GM21717 (cell line): Measurements from ENCODE around the gene LMAN2.
"Not testable (repeated sequence)": the region's sequence is repeated elsewhere in the genome, so short reads cannot be mapped to it uniquely, and the experiment has no call there.

Experiments used
- ATAC-seq: cut with Tn5 transposase; IDR thresholded peaks from one replicate; pipeline ENCODE4 v1.9.1; 2021; ENCODE audit warnings: mild to moderate bottlenecking, moderate library complexity; ENCODE audit not compliant: unreplicated experiment

The LMAN2 gene

GRCh38 chr5:177349762-177350161, 1.7 kb downstream of the LMAN2 start:
- ATAC-seq: no peak

GRCh38 chr5:177349362-177349647, 2.2 kb downstream of the LMAN2 start:
- no peak for ATAC-seq

- no peak for ATAC-seq
Measured at GRCh38 chr5:177347699-177348098, 3.8 kb downstream of the LMAN2 start.

GRCh38 chr5:177346820-177347219, 4.6 kb downstream of the LMAN2 start:
- no peak for ATAC-seq

GRCh38 chr5:177344891-177345290, 6.6 kb downstream of the LMAN2 start:
- ATAC-seq: no peak

GRCh38 chr5:177343777-177344176, 7.7 kb downstream of the LMAN2 start:
- no peak for ATAC-seq

- not testable (repeated sequence) for ATAC-seq
Measured at GRCh38 chr5:177343000-177343399, 8.5 kb downstream of the LMAN2 start.

- ATAC-seq: no peak
Measured at GRCh38 chr5:177339107-177339638, 12.3 kb downstream of the LMAN2 start.

- ATAC-seq: no peak
Measured at GRCh38 chr5:177338251-177339106, 13.0 kb downstream of the LMAN2 start.

GRCh38 chr5:177336603-177337494, 14.6 kb downstream of the LMAN2 start:
- ATAC-seq: no peak

GRCh38 chr5:177336112-177336511, 15.4 kb downstream of the LMAN2 start:
- no peak for ATAC-seq

- ATAC-seq: no peak
Measured at GRCh38 chr5:177335701-177336065, 15.8 kb downstream of the LMAN2 start.

GRCh38 chr5:177334781-177335700, 16.4 kb downstream of the LMAN2 start:
- ATAC-seq: no peak

- no peak for ATAC-seq
Measured at GRCh38 chr5:177334155-177334551, 17.3 kb downstream of the LMAN2 start.

GRCh38 chr5:177333420-177334154, 17.9 kb downstream of the LMAN2 start:
- no peak for ATAC-seq

GRCh38 chr5:177332896-177333260, 18.6 kb downstream of the LMAN2 start:
- no peak for ATAC-seq

GRCh38 chr5:177332031-177332895, 19.2 kb downstream of the LMAN2 start:
- no peak for ATAC-seq

GRCh38 chr5:177330991-177331842, 20.3 kb downstream of the LMAN2 start:
- no peak for ATAC-seq
